GM18873 (cell line): ENCODE data around the gene CMTM6.

Experiments used
- ATAC-seq: cut with Tn5 transposase; IDR thresholded peaks from one replicate; pipeline ENCODE4 v1.9.1; 2021; ENCODE audit warnings: mild to moderate bottlenecking, moderate library complexity, moderate number of reproducible peaks; ENCODE audit not compliant: unreplicated experiment, low FRiP score

Gene CMTM6

DNA sequence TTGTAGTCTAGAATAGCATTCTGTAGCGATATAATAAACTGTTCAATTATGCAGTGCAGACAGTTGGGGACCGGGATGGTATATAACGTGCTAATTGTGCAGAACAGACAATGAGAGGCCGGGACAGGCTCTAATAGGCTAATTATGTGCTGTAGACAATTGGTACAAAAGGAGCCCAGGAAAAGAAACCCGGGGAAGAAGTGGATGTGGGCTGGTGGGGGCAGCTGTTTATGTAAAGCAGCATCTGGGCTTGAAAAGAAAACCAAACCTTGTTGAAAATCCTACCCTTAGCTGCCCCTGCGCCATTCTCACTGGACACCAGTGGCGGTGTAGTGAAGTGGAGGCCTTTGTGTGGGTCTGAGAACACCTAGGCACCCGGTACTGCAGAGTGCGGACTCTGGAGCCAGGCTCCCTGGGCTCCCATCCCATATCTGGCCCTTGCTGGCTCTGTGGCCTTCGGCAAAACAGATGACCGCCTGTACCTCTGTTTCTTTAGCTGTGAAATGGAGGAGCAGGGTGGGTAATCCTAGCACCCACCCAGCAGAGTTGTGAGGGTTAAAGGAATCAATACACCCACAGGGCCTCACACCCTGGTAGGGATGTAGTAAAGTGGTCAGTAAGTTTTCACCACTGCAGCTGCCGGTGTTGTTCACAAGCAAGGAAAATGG lies 51.5 kb downstream of the CMTM6 start:
- no peak for ATAC-seq

- ATAC-seq, result no peak
Observed at GRCh38 chr3:32450426-32450825, 52.2 kb downstream of the CMTM6 start.

DNA sequence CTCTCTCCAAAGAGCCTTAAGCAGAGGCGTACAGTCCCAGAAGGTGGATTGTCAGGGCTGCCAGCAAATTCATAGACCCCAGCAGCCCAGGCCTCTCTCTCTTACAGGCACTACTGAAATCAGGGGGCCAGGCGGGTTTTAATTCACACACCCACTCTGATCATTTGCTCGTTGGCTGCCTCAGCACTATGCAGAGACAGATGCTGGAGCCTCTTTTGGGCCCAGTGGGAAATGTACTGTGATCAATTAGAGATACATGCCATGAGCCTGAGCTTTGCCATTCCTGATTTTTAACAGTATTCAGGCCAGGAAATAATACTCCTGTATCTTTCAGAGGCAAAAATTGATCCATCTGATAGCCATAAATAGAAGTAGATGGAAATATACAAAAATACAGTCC lies 53.0 kb downstream of the CMTM6 start:
- ATAC-seq, result no peak

GRCh38 chr3:32448686-32449474 lies 53.8 kb downstream of the CMTM6 start:
- ATAC-seq, result no peak

DNA sequence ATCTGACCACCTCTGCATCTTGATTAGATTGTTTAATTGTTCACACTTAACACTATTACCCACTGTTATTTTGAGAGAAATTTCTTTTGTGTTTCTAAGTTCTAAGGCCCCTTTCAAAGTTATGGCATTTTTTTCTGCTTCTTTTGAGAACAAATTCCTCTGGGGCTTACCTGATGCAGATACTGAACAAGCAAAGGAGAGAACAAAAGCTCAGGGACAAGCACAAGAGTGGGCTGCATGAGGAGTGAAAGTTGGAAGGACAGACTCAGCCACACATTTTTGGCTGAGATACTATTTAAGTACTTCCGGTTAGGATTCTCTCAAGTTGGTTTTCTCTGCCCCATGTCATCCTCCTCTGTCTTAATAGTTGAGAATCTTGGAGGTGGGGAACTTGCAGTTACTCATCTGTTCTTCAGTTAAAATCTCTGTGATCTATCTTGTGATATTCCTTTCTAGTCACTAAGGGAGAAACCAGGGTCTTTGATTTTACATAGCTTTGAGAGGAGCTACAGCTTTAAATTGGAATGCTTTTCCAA lies 54.7 kb downstream of the CMTM6 start:
- no peak for ATAC-seq

- ATAC-seq, result no peak
Observed at GRCh38 chr3:32443478-32443877, 59.2 kb downstream of the CMTM6 start.

DNA sequence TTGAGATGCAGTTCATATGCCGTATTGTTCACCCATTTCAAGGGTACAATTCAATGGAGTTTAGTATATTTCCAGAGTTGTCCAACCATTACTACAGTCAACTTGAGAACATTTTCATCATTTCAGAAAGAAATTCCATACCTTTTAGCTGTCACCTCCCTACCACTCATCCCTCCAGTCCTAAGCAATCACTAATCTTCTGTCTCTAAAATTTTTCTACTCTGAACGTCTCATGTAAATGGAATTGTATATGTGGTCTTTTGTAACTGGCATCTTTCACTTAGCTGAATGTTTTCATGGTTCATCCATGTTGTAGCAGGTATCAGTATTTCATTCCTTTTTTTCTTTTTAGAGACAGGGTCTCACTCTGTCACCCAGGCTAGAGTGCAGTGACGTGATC lies 59.9 kb downstream of the CMTM6 start:
- no peak for ATAC-seq

DNA sequence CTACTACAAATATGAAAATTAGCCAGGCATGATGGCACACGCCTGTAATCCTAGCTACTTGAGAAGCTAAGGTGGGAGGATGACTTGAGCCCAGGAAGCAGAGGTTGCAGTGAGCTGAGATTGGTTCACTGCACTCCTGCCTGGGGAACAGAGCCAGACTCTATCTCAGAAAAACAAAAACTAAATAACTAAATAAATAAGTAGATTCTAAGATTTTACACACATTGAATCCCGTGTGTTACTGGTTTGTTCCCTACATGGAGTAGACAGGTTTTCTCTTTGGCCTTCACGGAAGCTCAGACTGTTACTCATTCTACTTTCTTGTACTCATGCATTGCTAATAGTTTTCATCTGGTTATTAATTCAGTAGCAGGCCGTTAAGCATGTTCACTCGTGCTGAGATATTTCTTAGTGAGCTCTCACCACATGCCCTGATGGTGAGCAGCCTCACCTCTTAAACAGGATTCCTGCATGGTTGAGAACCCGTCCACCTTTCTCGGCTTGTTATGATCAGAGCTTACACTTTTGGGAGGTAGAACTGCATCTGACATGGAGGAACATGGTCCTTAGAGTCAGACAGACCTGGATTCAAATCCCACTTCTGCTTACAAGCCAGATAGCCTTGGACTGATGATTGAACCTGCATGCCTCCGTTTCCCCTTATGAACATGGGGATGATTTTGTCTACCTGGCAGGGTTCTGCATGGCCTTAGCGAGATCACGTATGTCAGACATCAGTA lies 61.9 kb downstream of the CMTM6 start:
- ATAC-seq, result no peak

DNA sequence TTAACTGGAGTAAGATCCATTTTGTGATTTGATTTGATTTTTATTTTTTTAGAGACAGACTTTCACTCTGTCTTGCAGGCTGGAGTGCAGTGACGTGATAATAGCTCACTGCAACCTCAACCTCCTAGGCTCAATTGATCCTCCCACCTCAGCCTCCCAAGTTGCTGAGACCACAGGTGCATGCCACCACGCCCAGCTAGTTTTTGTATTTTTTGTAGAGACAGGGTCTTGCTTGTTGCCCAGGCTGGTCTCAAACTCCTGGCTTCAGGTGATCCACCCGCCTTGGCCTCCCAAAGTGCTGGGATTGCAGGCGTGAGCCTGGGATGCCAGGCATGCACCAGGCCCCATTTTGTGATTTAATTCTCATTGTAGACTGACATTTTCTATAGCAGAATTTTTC lies 63.2 kb downstream of the CMTM6 start:
- ATAC-seq, result peak; percentile 17

GRCh38 chr3:32438596-32439344 lies 63.9 kb downstream of the CMTM6 start:
- ATAC-seq, result peak; percentile 96

DNA sequence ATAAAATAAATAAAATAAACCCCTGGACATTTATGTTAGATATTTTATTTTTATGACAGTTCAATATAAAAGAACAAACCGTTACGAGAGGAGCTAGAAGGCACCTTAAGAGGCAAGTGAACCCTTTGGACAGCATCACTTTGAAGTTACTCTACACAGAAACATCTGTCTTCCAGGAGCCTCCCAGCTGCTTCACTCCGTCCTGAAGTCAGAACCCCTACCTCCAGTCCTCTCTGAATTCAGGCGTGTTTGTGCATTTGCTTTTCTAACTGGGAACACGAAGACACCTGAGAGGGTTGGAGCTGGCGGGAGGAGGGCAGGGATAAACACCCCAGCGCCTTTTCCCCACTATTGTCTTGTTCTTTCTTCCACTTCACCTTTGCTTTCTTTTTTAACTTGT lies 64.8 kb downstream of the CMTM6 start:
- no peak for ATAC-seq

DNA sequence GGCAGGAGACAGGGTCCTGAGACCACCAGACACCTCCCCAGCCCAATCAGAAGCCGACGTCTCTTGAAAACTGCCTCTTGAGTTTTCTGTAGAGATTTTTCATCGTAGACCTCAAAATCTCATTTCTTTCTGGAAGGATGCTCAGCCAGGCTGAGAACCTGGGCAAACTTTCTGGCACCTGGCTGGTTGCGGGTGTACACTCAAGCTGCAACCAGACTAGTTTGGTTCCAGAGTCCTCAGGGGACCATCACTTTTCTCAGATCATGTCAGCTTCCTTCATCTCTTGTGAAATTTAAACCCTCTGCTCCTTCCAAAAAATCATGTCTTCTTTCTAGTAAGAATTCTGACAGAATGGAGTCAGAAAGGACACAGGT lies 65.8 kb downstream of the CMTM6 start:
- ATAC-seq, result peak; percentile 34

DNA sequence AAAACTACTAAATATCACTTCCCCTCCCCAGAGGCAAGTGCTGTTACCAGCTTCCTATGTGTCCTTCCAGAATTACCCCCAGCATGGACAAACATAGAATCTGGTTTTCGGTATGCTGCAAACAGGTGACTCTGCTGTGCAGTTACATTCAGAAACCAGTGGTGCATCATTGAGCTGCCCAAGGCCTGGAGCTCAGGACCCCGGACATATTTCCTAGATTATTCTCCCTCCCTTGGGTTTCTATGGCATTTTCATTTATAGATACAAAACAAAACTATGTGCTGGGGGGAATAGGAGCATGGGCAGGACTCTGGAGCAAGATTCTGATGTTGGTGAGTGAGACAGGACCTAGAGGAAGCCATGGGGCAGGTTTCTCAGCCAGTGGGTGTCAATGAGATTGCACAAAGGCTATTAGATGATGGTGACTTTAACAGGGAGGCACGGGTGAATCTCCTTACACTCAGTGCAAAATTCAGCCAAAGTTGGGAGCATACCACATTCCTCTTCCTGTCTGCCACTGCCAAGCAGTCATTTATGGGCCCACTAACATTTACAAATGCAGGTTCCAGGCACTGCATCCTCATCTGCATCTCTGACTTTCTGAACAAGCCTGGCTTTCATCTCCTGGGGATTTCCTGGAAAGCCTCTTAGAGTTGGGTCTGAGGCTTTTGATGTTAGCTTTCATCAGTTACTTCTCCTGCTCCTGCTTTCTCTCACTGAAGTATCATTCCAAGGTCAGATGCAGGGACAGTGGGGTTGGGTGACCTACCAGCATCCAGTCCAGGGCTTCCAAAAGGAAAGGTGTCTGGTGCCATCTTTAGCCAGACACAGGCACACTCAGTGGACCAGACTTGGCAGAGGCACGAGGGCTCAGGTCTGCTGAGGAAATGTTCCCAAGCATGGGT lies 66.5 kb downstream of the CMTM6 start:
- no peak for ATAC-seq

DNA sequence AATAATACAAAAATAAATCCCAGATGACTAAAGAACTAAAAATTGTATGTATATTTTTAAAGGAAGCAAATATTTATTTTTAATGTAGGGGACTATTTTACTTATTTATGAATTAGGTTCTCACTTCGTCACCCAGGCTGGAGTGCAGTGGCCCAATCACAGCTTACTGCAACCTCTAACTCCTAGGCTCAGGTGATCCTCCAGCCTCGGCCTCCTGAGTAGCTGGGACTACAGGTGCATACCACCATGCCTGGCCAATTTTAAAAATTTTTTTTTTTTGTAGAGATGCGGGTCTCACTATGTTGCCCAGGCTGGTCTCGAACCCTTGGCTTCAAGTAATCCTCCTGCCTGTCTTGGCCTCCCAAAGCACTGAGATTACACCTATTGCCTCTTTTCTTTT lies 68.4 kb downstream of the CMTM6 start:
- ATAC-seq, result no peak

DNA sequence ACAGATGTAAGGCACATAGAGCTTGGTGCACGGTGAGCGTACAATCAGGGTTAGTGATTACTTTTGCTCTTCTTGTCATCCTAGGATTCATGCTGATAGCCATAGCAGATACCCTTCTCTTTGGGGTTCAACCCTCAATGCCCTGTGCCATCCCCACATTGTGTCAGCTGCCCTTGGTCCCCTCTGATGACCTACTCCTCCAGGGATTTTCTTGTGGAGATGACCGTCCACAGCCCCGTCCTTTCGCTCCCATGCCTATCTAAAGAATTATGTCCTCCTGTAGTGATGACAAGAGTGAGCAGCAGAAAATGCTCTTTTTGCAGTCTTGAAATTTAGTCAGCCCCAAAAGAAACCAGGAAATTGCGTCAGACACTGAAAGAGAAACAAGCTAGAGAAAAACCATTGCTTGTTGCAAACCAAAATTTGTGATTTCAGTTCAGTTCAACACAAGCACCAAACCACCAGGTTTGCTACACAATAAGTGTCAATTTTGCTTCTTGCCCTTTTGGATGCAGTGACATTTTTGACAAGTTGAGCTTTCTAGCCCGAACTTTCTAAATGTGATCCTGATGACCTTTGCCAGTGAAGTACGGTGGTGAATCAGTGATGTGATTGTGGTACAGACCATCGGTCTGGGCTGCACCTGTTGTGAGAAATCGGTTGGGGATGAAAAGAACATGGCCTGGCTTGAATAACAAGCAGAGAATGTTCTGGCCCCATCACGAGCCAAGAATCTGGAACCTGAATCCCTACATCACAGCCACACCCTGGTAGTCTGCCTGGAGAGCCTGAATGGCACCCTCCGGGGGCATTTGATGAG lies 69.7 kb downstream of the CMTM6 start:
- ATAC-seq, result no peak

DNA sequence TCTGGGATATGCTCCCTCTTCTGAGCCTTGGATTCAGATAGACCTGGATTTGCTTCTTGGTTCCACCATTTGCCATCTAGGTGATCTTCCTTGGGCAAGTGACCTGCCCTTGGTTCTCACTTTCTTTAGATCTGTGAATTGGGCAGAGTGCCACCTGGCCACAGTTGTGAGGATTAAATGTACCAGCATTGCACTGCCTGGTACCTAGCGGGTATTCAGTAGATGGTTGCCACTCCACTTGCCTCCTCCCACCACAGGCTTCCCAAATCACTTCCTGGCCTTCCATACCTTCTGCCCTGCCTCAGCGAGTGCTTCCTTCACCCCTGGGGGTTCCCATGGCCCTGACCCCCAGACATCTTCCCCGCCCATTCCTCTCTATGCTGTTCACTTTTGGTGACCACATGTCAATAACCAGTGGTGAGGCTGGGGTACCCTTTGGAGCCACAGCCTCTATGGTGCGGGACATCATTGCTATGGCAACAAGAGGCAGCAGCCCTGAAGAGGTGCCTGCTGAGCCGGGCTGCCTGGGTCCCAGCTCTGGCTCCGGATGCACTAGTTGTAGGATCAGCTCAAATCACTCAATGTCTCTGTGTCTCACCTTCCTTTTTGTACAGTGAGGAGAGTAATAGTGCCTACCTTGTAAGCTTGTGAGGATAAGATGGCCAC lies 70.5 kb downstream of the CMTM6 start:
- no peak for ATAC-seq

GRCh38 chr3:32431481-32431880 lies 71.2 kb downstream of the CMTM6 start:
- no peak for ATAC-seq
